ENCODE results near the gene PSAT1. TPM values are rescaled to one million over a fixed set of nuclear protein-coding genes. Genes with fewer than 3 reads are reported as not detected.

The PSAT1 gene
- total and polyA plus RNA-seq, 2 experiments from 2014 or later, result 414 to 486 TPM

DNA sequence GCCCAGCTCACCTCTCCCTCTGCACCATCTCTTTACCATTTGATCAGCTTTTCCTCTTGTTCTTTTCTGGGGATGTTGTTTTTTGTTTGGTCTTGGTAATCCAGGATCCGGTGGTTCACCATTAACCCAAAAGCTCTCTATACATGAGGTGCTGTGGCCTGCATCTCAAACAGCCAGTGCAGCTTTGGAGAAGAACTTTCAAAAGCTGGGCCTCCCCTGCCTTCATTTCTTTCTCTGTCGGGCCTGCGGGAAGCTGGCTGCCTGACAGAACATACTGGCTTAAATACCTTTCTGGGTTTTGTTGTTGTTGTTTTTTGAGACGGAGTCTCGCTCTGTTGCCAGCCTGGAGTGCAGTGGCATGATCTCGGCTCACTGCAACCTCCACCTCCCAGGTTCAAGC is 12.1 kb downstream of the PSAT1 start:
- H3K36me3 ChIP-seq (ENCODE audit: insufficient read depth), result peaks cover 95% of the 10 kb centered on the region
- H3K4me3 ChIP-seq, result no peak overlapping the region
- no peak overlapping the region for H3K27ac ChIP-seq (ENCODE audit: low read depth)
- H3K79me2 ChIP-seq (replicated peaks; ENCODE audit: insufficient read depth), result peaks cover 99% of the 10 kb centered on the region
- H3K4me1 Mint-ChIP-seq, result peaks cover 26% of the 10 kb centered on the region
- H3F3A ChIP-seq (replicated peaks; ENCODE audit: low read depth), result peaks cover 17% of the 10 kb centered on the region; the same call in 1 of the 2 replicates
- H2AFZ ChIP-seq, result no peak overlapping the region
- H3K27me3 ChIP-seq (ENCODE audit: insufficient read depth), result no peaks in the 10 kb centered on the region
- H3K4me3 Mint-ChIP-seq, result no peak overlapping the region
- H3K36me3 Mint-ChIP-seq (ENCODE audit: low read depth), result peaks cover 99% of the 10 kb centered on the region
- no peak overlapping the region for H3K27ac Mint-ChIP-seq
- DNase-seq (ENCODE audit: low spot score) (no peak), ATAC-seq (no peak)
- H3K4me1 ChIP-seq (ENCODE audit: insufficient read depth), result no peaks in the 10 kb centered on the region; the same call in 1 of the 2 replicates
- no peak overlapping the region for H3K4me2 ChIP-seq
- TF ChIP-seq ZNF114 (CRISPR knock-in tag; IDR thresholded peaks at IDR 0.05) (no peak), CREB1 (CRISPR knock-in tag; IDR thresholded peaks at IDR 0.05; ENCODE audit: low read depth) (no peak), NANOG (IDR thresholded peaks at IDR 0.05; ENCODE audit: borderline replicate concordance) (no peak), ZNF331 (CRISPR knock-in tag; IDR thresholded peaks at IDR 0.05; ENCODE audit: low read depth) (no peak), JUNB (IDR thresholded peaks at IDR 0.05; ENCODE audit: unreplicated experiment) (no peak), STAT1 (IDR thresholded peaks at IDR 0.05; ENCODE audit: unreplicated experiment) (no peak), POLR2AphosphoS5 (IDR thresholded peaks at IDR 0.05; ENCODE audit: low read depth) (no peak), EZH2 (IDR thresholded peaks at IDR 0.05; ENCODE audit: low read depth, unreplicated experiment) (no peak), EZH2phosphoT487 (IDR thresholded peaks at IDR 0.05; ENCODE audit: unreplicated experiment) (no peak)
- TF ChIP-seq, protein P1, sequence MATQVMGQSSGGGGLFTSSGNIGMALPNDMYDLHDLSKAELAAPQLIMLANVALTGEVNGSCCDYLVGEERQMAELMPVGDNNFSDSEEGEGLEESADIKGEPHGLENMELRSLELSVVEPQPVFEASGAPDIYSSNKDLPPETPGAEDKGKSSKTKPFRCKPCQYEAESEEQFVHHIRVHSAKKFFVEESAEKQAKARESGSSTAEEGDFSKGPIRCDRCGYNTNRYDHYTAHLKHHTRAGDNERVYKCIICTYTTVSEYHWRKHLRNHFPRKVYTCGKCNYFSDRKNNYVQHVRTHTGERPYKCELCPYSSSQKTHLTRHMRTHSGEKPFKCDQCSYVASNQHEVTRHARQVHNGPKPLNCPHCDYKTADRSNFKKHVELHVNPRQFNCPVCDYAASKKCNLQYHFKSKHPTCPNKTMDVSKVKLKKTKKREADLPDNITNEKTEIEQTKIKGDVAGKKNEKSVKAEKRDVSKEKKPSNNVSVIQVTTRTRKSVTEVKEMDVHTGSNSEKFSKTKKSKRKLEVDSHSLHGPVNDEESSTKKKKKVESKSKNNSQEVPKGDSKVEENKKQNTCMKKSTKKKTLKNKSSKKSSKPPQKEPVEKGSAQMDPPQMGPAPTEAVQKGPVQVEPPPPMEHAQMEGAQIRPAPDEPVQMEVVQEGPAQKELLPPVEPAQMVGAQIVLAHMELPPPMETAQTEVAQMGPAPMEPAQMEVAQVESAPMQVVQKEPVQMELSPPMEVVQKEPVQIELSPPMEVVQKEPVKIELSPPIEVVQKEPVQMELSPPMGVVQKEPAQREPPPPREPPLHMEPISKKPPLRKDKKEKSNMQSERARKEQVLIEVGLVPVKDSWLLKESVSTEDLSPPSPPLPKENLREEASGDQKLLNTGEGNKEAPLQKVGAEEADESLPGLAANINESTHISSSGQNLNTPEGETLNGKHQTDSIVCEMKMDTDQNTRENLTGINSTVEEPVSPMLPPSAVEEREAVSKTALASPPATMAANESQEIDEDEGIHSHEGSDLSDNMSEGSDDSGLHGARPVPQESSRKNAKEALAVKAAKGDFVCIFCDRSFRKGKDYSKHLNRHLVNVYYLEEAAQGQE (IDR thresholded peaks at IDR 0.05; ENCODE audit: unreplicated experiment), result no peak
- TF ChIP-seq, protein P2, sequence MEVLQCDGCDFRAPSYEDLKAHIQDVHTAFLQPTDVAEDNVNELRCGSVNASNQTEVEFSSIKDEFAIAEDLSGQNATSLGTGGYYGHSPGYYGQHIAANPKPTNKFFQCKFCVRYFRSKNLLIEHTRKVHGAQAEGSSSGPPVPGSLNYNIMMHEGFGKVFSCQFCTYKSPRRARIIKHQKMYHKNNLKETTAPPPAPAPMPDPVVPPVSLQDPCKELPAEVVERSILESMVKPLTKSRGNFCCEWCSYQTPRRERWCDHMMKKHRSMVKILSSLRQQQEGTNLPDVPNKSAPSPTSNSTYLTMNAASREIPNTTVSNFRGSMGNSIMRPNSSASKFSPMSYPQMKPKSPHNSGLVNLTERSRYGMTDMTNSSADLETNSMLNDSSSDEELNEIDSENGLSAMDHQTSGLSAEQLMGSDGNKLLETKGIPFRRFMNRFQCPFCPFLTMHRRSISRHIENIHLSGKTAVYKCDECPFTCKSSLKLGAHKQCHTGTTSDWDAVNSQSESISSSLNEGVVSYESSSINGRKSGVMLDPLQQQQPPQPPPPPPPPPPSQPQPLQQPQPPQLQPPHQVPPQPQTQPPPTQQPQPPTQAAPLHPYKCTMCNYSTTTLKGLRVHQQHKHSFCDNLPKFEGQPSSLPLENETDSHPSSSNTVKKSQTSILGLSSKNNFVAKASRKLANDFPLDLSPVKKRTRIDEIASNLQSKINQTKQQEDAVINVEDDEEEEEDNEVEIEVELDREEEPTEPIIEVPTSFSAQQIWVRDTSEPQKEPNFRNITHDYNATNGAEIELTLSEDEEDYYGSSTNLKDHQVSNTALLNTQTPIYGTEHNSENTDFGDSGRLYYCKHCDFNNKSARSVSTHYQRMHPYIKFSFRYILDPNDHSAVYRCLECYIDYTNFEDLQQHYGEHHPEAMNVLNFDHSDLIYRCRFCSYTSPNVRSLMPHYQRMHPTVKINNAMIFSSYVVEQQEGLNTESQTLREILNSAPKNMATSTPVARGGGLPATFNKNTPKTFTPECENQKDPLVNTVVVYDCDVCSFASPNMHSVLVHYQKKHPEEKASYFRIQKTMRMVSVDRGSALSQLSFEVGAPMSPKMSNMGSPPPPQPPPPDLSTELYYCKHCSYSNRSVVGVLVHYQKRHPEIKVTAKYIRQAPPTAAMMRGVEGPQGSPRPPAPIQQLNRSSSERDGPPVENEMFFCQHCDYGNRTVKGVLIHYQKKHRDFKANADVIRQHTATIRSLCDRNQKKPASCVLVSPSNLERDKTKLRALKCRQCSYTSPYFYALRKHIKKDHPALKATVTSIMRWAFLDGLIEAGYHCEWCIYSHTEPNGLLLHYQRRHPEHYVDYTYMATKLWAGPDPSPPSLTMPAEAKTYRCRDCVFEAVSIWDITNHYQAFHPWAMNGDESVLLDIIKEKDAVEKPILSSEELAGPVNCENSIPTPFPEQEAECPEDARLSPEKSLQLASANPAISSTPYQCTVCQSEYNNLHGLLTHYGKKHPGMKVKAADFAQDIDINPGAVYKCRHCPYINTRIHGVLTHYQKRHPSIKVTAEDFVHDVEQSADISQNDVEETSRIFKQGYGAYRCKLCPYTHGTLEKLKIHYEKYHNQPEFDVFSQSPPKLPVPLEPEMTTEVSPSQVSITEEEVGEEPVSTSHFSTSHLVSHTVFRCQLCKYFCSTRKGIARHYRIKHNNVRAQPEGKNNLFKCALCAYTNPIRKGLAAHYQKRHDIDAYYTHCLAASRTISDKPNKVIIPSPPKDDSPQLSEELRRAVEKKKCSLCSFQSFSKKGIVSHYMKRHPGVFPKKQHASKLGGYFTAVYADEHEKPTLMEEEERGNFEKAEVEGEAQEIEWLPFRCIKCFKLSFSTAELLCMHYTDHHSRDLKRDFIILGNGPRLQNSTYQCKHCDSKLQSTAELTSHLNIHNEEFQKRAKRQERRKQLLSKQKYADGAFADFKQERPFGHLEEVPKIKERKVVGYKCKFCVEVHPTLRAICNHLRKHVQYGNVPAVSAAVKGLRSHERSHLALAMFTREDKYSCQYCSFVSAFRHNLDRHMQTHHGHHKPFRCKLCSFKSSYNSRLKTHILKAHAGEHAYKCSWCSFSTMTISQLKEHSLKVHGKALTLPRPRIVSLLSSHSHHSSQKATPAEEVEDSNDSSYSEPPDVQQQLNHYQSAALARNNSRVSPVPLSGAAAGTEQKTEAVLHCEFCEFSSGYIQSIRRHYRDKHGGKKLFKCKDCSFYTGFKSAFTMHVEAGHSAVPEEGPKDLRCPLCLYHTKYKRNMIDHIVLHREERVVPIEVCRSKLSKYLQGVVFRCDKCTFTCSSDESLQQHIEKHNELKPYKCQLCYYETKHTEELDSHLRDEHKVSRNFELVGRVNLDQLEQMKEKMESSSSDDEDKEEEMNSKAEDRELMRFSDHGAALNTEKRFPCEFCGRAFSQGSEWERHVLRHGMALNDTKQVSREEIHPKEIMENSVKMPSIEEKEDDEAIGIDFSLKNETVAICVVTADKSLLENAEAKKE (CRISPR knock-in tag; IDR thresholded peaks at IDR 0.05), result no peak
- peaks cover 85% of the 10 kb centered on the region for H4K20me1 ChIP-seq (replicated peaks; ENCODE audit: insufficient read depth)
- H3K9me2 ChIP-seq (ENCODE audit: insufficient read depth), result no peaks in the 10 kb centered on the region
- peaks cover 21% of the 10 kb centered on the region for H3K27me3 Mint-ChIP-seq (ENCODE audit: insufficient read depth, low read depth, poor library complexity)
- H3K9me3 Mint-ChIP-seq, result no peaks in the 10 kb centered on the region
